Stimulated activated CD8-positive, alpha-beta memory T cell treated with anti-CD3 and anti-CD28 coated beads, Interleukin-4, amount 100 ng/mL, for 24 hours (primary cell): Measurements from ENCODE around the gene COIL.

Experiments
- DNase-seq: peaks from one replicate; pipeline ENCODE4 v3.0.0-alpha.2; 2020; ENCODE audit warnings: low read depth

COIL gene

DNA sequence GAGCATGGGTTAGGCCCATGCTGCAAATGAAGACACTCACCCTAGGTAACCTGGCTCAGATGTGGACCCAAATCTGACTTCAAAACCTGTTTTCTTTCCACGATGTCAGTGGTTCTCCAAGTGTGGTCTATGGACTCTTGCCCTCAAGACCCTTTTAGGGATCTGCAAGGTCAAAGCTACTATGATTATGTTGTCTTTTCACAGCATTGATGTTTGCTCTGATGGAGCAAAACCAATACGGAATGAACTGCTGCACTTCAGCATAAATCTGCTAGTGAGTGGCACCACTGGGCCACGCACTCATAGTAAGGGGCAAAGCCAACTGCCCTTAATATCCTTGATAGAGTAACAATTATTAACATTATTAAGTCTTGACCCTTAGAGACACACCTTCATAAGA lies 25.4 kb downstream of the COIL start:
- DNase-seq = no peak

DNA sequence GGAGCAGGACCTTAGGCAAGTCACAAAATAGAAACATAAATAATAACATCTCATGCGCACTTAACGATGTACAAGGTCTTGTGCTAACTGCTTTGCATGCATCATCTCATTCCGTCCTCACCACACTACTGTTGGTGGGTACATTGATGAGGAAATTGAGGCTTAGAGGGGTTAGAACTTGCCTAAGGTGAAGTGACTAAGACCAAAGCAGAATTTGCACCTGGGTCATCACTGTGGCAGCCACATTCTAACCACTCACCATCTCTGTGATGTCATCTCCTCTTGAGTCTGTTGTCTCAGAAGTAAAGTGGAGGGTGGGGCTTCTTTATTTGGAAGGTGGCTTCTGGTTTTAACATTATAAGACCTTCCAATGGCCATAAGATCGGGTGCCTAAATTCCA lies 26.6 kb downstream of the COIL start:
- no peak for DNase-seq

- DNase-seq = no peak
Measured at GRCh38 chr17:56933868-56934267, 27.0 kb downstream of the COIL start.

DNA sequence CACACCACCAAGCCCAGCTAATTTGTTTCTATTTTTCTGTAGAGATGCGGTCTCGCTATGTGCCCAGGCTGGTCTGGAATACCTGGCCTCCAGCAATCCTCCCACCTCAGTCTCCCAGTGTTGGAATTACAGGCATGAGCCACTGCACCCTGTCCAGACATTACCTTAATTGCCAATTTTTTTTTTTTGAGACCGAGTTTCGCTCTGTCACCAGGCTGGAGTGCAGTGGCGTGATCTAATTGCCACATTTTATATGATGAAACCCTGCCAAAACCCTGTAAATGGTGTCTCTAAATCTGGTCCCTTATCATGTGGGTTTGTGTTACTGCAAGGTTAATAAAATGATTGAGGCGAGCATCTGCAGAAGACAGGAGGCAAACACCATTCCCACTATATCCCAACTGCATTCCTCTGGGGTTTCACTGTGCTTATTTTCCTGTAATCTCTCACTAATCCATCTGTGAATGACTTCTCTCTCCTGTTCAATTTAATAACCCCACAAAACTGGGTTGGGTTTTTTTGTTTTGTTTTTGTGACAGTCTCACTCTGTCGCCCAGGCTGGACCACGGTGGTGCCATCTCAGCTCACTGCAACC lies 27.6 kb downstream of the COIL start:
- DNase-seq = no peak

GRCh38 chr17:56930739-56931337 lies 30.0 kb downstream of the COIL start:
- DNase-seq = no peak

DNA sequence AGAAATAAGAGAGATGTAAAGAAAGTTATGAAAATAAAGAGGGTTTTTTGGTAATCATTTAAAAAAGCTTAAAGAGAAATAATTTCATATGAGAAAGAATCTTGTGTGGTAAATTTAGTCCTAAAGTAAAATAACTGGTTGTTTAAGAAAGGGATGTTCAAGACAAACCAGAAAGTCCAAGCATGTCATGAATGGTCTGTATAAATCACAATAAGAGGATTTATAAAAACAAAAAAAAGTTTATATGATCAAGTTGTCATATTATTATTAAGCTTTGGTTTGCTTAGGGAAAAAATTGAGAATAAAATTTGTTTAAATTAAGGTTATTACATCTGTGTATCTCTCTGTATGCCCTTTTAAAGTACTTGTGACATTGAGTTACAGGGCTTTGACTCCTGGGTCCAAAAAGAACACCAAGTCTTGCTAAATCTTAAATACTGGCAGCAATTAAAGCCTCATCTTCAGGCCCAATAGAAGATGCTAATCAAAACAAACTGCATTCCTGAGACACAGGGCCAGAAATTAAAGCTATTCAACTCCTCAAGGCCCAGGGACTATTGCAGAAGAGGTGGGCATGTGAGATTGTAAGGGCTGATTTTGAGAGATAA lies 31.4 kb downstream of the COIL start:
- DNase-seq = no peak

DNA sequence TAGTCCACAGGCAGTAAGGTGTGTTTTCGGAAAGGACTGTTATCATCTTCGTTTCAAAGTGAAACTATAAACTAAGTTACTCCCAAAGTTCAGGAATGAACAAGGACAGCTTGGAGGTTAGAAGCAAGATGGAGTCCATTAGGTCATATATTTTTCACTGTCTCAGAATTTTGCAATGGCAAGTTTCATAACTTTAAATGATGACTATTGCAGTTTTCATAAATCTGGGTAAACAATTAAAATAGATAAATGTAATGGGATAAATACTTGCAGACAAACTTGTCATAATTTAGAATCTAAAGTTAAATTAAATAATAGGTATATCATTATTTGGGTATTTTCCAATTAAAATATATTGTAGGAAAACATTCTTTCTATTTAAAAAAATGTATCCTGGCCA lies 32.3 kb downstream of the COIL start:
- DNase-seq = no peak

DNA sequence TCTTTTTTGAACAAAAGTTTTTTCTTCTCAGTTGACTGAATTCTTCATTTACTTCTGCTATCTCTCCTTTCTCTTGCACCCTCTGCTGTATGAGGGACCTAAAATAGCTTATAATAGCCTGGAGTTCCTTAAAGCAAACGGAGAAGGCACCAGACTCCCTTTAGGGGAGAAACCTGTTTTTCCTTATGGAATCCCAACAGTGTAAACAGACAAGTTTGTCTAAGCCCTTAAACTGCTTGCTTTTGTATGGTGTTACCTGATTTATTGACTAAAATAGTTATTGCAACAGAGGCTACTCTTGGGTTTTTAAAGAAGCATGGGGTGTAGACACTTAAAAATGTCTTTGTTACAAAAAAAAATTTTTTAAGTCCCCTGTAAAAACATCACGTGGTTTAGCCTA lies 34.1 kb downstream of the COIL start:
- DNase-seq = no peak

GRCh38 chr17:56926270-56926669 lies 34.6 kb downstream of the COIL start:
- DNase-seq = no peak

DNA sequence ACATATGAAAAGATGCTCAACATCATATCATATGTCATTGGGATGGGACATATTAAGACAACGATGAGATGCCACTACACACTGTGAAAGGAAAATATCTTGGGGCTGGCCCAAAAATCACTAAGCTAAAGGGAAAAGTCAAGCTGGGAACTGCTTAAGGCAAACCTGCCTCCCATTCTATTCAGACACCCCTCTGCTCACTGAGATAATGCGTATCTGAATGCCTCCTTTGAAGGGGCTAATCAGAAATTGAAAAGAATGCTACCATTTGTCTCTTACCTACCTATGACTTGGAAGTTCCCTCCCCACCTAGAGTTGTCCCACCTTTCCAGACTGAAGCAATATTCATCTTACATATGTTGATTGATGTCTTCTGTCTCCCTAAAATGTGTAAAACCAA lies 35.8 kb downstream of the COIL start:
- DNase-seq = no peak

GRCh38 chr17:56919717-56920116 lies 41.1 kb downstream of the COIL start:
- no peak for DNase-seq

DNA sequence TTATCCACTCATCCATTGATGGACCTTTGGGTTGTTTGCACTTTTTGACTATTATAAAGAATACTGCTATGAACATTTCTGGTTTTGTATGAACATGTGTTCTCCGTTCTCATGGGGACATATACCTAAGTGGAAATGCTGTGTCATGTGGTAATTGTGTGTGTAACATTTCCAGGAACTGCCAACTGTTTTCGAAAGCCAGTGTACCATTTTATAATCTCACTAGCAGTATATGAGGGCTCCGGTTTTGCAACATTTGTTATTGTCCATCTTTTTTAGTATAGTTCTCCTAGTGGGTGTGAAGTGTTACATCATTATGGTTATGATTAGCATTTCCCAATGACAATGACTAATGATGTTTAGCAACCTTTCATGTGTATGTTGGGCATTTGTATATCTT lies 41.9 kb downstream of the COIL start:
- DNase-seq = no peak

- DNase-seq = no peak
Measured at GRCh38 chr17:56917559-56918296, 43.1 kb downstream of the COIL start.

GRCh38 chr17:56914581-56915273 lies 46.1 kb downstream of the COIL start:
- no peak for DNase-seq

GRCh38 chr17:56913867-56914580 lies 46.8 kb downstream of the COIL start, which contains the start of gene TRIM25:
TSS of gene TRIM25 (minus strand) at chr17:56914049. CDS start at chr17:56913988, 61 bp downstream.
- DNase-seq = peak; percentile 85

- DNase-seq = no peak
Measured at GRCh38 chr17:56913353-56913866, 47.4 kb downstream of the COIL start.

- DNase-seq = no peak
Measured at GRCh38 chr17:56913000-56913311, 47.9 kb downstream of the COIL start.

- DNase-seq = no peak
Measured at GRCh38 chr17:56912105-56912999, 48.5 kb downstream of the COIL start.

DNA sequence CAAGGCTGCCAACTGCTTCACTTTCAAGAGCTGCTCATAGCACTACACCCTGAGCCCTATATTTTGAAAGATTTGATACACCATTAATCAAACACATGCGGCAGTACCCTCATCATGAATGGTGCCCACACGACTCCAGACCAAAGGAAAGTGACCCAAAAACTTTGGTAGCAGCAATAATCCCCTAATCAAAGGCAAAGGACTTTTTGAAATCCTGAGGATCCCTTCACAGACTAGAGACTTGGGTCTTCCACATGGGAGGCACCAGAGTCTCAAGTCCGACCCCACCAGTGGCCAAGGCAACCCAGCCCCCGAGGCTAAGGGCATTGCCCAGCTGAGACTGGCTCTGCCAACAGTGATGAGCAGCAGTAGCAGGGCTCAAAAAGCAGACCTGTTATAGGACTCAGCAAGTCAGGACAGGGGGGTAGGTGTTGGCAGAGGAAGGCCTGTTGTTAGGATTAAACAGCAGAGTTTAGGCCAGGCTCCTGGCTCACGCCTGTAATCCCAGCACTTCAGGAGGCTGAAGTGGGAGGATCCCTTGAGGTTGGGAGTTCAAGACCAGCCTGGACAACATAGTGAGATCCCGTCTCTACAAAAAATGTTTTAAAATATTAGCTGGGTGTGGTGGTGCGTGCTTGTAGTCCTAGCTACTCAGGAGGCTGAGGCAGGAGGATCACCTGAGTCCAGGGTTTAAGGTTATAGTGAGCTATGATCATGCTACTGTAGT lies 50.2 kb downstream of the COIL start:
- no peak for DNase-seq
